NCI-H1417 treated with DMSO at 0.1 percent for 48 hours (cell line): ENCODE measurements around the gene ZBTB20.

Experiments used
- DNase-seq: peaks from one replicate; lab custom pipeline; 2025; lab: John Stamatoyannopoulos, UW

ZBTB20 gene

DNA sequence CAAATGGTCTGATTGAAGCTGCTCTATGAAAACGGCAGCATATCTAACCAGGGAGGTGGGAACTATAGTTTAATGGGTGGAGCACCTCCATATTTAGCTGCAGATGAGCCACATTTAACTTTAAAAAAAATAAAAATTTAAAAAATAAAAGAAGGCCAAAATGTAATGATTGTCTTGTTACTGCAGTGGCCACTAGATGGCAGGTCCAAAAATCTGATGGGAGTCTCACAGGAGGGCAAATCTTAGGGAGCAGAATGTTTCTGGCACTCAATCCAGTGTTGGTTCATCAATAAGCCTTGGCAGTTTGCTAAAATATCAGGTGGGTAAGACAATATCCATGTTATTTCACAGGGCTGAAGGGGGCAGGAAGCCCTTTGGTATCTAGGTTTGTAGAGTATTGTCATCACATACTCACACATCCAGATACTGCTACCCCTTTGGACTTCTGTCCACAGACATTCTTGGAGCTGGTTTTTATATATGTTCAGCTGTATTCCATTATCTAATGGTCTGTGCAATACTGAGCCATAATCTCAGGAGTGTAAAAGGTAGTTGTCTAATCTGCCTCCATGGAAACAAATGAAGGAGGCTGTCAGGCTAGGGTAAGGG, 619.9 kb downstream of the ZBTB20 start:
- no peak for DNase-seq

DNA sequence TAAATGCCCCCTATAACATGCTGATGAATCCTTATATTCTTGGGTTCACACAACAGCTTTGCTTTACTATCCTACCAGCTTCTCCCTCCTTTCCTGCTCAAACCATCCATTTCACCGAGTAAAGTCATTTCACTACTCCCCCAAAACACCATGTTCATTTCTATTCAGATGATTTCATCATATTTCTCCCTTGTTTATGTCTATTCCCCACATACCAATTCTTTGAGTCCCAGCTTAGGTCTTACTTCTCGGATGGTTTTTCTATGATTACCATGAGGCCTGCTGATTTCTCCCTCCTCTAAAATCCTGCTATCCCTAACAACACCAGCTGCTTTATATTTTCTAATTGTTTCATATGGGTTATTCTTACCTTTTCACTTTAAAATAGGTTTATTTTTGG, 621.8 kb downstream of the ZBTB20 start:
- DNase-seq = no peak

DNA sequence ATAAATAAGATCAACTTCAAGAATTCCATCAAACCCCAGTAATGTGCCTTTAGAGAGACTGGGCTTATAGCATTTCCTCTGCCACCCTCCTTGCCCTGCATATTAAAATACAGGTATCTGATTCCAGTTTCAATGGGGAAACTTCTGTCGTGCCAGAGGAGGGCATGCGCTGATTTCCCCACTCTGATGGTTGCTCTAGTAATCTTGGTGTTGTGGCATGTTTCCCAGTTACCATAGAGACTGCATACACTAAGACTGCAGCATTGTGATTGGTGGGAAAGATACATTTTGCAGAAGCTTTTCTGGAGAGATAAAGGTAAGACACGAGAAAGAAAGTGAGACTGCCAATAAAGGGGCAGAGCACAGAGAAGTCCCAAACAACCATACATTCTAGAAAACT, 627.7 kb downstream of the ZBTB20 start:
- DNase-seq = no peak

DNA sequence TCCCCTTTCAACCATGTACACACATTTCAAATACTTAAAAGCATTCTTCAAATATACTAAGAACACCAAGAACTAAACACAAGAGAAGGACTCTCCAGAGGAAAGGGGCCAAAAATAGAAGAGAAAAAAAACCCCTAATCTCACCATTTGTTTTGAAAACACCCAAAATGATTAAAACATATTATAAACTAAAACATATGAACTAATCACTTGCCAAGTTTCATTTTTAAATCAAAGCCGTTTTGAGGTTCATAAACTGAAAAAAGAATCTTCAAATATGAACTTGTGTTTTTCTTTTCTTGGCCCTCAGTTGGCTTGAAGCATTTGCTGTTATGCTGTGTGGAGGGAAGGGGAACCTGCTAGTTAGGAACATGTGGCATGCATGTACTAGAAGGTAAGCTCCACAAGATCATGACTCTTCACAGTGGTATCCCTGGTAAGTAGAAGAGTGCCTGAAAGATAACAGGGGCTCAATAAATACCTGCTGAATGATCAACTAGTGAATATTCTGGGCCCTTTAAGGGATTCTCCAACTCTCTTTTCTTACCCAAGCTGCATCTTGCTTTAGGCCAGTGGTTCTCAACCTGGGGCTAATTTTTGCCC, 628.8 kb downstream of the ZBTB20 start:
- DNase-seq = no peak

DNA sequence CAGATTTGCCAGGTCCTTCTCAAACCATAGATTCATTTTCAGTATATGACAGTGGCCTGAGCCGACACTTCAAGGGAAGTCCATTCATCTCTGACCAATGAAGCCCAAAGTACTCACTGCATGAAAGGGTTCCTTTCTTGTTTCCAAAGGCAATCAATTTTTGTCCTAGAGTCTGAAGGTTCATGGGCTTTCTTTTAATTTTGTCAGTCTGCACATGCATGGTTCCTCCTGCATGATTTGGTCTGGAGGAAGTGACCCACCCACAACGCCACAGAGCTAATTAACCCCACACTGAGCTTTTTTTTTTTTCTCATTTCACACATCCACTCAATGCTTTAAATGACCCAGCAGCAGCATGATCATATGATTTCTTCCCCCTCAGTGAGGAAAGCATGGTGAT, 636.9 kb downstream of the ZBTB20 start:
- no peak for DNase-seq

- no peak for DNase-seq
Measured at GRCh38 chr3:114509756-114510155, 637.3 kb downstream of the ZBTB20 start.

- no peak for DNase-seq
Measured at GRCh38 chr3:114508976-114509375, 638.1 kb downstream of the ZBTB20 start.

DNA sequence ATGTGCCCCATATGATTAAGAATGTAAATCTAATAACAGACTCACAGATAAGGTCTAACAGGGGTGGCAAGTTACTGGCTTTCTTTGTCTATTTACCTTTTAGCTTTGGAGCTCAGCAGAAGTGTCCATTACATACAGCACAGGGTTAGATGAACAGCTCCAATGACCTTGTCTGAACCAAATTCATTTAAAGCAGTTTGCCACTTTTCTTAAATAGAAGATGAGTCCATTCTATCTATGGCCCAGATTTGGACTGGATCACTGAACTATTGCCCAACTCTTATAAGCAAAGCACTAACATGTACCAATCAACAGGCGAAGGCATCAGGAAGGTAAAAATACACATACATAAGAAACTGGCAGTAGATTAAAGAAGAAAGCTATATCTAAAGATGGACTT, 638.9 kb downstream of the ZBTB20 start:
- no peak for DNase-seq

DNA sequence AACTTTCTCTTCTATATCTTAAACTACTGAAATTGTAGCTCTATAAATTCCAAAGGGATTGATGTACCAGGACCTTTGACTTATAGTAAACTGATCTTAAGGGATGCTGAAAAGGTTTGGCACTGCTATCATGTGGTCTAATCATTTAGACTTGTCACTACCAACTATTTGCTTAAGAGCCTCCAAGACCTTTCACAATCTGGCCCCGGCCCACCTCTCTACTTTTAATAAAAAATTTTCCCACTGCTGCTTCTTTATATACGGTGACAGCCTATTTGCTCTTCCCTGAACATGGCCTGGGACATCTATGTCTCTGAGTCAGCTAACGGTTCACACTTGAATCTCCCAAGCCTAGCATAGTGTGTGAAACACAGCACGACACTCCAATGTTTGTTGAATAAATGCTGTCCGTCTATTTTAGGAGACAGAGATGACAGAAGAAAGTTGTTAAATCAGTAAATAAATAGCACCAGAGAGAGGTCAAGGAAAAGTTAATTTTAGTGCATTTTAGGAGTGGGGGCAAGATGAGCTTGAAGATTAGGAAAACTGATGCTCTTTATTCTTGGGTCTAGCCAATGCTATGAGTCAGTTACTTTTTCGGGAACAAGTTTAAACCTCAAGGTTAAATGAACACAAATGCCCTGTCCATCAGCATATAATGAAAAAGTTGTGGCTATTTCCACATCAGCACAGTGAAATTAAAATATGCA, 640.3 kb downstream of the ZBTB20 start:
- DNase-seq = no peak

DNA sequence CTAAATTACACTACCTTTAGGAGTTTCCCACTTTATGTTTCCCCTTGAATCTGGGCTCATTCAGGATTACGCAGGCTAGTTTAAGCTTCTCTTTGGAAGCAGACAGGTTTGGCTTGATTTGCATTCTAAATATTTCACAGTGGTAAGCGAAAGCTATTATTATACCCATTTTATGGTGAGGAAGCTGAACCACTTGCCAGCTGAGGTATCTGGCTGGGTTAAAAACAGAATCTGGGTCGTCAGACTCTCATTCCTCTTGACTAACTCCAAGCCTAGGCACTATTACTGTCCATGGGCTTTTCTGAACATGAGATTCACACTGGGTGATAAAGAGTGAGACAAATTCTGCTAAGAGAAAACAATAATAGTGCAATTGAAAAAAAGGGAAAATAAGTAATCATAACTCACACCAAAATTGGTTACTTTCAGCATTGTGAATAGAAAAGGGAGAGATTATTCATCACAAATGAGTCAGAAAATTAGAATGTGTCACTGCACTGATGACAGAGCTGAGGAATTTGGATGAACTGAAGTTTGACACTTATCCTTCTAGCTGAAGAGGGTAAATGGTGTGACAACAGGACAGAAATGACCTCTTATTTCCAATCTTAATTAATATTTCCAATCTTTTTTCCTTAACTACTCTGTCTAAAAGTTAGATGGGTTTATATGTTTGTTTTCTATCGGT, 642.0 kb downstream of the ZBTB20 start:
- no peak for DNase-seq

GRCh38 chr3:114502204-114502603, 644.9 kb downstream of the ZBTB20 start:
- DNase-seq = no peak

- no peak for DNase-seq
Measured at GRCh38 chr3:114499976-114500375, 647.1 kb downstream of the ZBTB20 start.

DNA sequence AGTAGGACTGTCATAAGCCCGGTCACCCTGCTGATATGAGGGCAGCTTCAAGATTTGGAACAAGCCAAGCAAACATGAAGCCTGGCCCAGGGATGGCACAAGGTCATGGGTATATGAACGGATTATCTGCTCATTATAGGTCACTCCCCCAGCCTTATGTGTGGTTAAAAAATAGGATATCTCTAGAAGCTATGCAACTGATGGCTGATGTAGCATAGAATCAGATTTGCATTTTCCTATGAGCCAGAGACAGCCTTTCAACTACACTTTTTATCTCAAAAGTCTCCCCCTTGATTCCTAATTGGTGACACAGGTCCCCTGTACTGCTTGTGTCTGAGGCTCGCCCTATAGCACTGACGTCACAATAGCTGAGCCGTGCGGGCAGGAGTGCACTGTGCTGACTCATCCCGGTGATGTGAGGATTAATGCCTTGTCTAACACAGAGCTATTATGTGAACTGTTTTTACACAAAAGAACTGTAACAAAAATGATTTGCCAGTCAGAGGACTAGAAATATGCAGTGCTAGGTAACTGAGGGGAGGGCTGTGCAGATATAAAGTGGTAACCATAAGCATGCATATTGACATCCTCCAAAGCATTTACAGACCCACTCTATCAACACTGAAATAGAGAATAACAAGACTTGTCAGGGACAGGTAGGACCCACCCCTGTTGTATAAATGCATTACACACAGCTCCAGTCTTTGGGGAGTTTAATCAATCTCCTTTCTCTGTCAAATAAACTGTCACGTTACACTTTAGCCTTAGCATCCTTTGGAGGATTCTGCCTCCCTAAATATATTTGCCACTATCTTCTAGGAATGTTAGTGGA, 648.3 kb downstream of the ZBTB20 start:
- DNase-seq = peak; percentile 6

DNA sequence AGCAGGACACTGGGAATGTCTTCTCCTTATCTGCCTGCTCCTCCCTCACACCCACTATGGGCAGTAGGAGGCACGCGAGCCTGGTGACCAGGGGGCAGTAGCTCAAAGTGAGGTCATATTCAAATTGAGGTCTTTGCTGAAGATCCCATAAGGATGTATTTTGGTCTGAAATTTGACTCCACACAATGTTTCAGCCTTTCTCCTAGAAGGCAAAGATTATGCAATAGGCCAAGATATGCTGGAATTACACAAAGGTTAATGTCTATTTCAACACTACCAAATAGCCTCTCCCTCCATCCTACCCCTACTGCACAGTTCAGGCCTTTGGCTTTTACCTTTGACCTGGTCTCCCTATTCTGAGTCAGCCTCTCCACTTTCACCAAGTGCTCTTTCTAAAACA, 650.2 kb downstream of the ZBTB20 start:
- DNase-seq = no peak

DNA sequence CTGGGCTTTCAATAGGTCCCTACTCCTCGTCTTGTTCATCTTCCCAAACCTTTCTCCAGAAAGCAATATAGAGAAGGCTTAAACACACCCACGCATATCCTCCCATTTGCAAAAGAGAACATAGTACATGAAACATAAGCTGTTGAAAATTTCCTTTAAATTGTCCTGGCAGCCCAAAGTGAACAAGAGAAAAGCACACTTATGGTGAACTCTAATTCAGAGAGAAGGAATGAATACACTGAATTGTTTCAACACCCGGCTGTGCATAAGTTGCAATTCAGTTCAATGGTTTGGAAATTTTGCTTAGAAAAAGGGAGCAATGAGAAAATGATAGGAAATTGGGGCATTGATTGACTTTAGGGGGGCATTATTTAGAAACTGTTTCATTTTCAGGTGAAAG, 650.6 kb downstream of the ZBTB20 start:
- no peak for DNase-seq

- no peak for DNase-seq
Measured at GRCh38 chr3:114496021-114496434, 651.1 kb downstream of the ZBTB20 start.

DNA sequence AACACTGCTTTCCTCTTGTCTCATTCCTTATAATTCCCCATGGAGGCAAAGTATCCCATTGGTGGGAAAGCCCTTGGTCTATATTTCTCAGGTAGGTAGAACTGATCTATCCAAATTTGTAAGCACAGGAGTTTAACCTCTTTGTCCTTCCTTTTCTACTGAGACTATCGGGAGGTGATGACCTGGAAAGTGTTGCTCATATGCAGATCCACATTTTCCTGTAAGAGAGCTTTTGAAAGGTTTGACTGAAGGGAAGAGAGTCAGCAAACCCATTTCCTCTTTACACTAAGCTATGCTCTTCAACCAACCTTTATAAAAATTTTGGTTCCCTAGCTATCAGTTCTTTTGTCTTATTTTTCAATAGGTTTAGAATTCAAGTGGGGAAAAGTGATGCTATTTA, 652.6 kb downstream of the ZBTB20 start:
- no peak for DNase-seq

GRCh38 chr3:114490829-114491228, 656.3 kb downstream of the ZBTB20 start:
- no peak for DNase-seq

GRCh38 chr3:114487502-114487901, 659.6 kb downstream of the ZBTB20 start:
- no peak for DNase-seq

GRCh38 chr3:114484919-114485318, 662.2 kb downstream of the ZBTB20 start:
- DNase-seq = no peak

DNA sequence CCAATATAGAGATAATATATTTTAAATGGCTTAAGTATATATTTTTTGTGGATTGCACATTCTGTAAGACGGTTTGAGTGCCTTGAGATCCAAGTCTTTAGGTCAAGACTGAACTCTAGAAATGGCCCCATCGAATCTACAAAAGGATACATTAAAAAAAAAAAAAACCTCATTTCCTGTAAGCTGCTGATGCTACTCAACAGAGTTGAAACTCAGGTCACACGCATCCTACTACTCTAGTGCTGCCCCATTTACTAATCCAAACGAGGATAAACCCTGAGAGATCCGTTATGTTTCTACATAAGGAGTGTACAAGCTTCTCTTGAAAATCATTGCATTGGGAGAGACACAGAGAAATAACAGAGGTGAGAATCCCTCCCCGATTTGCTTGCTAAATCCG, 666.0 kb downstream of the ZBTB20 start:
- DNase-seq = no peak

DNA sequence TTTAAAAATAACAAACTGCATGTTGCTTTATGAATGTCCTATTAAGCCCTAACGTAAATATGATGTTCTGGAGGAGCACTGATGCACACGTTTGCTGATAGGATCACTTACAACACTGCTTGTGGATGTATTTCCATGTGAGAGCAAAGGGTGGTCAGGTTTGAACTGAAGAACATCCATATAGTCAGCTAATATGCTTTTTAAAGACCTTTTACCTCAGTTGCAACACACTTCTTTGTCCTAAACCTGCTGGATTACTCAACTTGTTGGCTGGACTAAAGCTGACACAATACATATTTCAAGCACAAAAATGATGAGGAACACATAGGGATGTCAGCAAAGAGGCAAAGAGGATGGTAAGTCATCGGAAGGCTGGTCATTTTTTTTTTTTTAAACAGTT, 666.6 kb downstream of the ZBTB20 start:
- DNase-seq = no peak
